Right lobe of liver (tissue), 6 donors: ENCODE results near the gene KRT71. TPM values are rescaled to one million over a fixed set of nuclear protein-coding genes. Genes with fewer than 3 reads are reported as not detected.

Experiments
- ATAC-seq, 4 donors: fragments of 200-7000 bp; cut with Tn5 transposase; one replicate each; pipeline ENCODE4 v1.9.1; 2020; ENCODE audit warnings: mild to moderate bottlenecking in 4 of 4, moderate library complexity in 4 of 4
- DNase-seq, 3 donors: peaks; one replicate each; pipeline ENCODE4 v3.0.0-alpha.2; 2020
- H3K27ac ChIP-seq, 3 donors: fragments of 200-600 bp; one replicate each; pipeline ENCODE4 v1.8.0; 2022
- H3K27me3 ChIP-seq, 2 donors: fragments of 200-600 bp; one replicate each; pipeline ENCODE4 v1.8.0; 2022
- H3K36me3 ChIP-seq, 4 donors: fragments of 200-600 bp; sonication (generic) in 1 of 4; one replicate each; pipeline versions ENCODE4 v1.5.1 to v1.8.0; 2017 to 2022; ENCODE audit warnings: control low read depth in 1 of 4
- H3K4me1 ChIP-seq, 4 donors: fragments of 200-600 bp; sonication (generic) in 1 of 4; one replicate each; pipeline versions ENCODE4 v1.5.1 to v1.8.0; 2017 to 2022; ENCODE audit warnings: control low read depth in 1 of 4
- H3K4me3 ChIP-seq, 3 donors: fragments of 200-600 bp; one replicate each; pipeline ENCODE4 v1.8.0; 2022
- H3K9me3 ChIP-seq, 4 donors: fragments of 200-600 bp; sonication (generic) in 1 of 4; one replicate each; pipeline versions ENCODE4 v1.5.1 to v1.8.0; 2017 to 2022; ENCODE audit warnings: control low read depth in 1 of 4
- POLR2A ChIP-seq: fragments of 450-650 bp; IDR thresholded peaks from one replicate; pipeline ENCODE4 v1.6.1; 2017; ENCODE audit warnings: antibody characterized with exemption, mild to moderate bottlenecking
- WGBS: methylation state at CpG from one replicate; pipeline ENCODE4 v1.1.6; 2018; ENCODE audit warnings: low coverage, low lambda C conversion rate; ENCODE audit not compliant: insufficient coverage; ENCODE audit errors: missing lambda C conversion rate; 5-methylcytosine and 5-hydroxymethylcytosine counted together
- intact Hi-C, 2 donors: fragments of 100-400 bp; cut with DNase I; formaldehyde crosslinking; loops; one replicate each; pipeline versions ENCODE4 v1.11.2 to v1.14.1; 2022
- total RNA-seq, 6 experiments: library from RNA; depleted of rRNA in 2 of 6; stranded (reverse); fragments of >200 nt in 2 of 6; fragmentation: NEBNext Ultra II Directional in 3 of 6; extraction: Animal tissue kit (Norgen Biotek cat#: 25700) in 3 of 6; gene quantifications; one replicate each; pipeline versions ENCODE4 v1.1.0 to v1.2.4, GENCODE V29; 2016 to 2023
- TF ChIP-seq, protein P1 (sequence below), 4 donors: fragments of 200-600 bp in 3 of 4; fragments of 450-650 bp in 1 of 4; IDR thresholded peaks; one replicate each; pipeline versions ENCODE4 v1.5.1 to v1.8.0; 2016 to 2022; ENCODE audit warnings: antibody characterized with exemption in 4 of 4, mild to moderate bottlenecking in 2 of 4
- donor health status: DM: no; HTN: yes; CAD: no.
- donor health status: DM: no; HTN: no; CAD: no.
- donor health status: DM: no; HTN: no; CAD: no.
- donor health status: DM: no; HTN: yes; CAD: no.
- donor health status: DM: no; HTN: yes; CAD: no.

KRT71 gene
- total RNA-seq, 6 experiments from 2014 or later: not detected

DNA sequence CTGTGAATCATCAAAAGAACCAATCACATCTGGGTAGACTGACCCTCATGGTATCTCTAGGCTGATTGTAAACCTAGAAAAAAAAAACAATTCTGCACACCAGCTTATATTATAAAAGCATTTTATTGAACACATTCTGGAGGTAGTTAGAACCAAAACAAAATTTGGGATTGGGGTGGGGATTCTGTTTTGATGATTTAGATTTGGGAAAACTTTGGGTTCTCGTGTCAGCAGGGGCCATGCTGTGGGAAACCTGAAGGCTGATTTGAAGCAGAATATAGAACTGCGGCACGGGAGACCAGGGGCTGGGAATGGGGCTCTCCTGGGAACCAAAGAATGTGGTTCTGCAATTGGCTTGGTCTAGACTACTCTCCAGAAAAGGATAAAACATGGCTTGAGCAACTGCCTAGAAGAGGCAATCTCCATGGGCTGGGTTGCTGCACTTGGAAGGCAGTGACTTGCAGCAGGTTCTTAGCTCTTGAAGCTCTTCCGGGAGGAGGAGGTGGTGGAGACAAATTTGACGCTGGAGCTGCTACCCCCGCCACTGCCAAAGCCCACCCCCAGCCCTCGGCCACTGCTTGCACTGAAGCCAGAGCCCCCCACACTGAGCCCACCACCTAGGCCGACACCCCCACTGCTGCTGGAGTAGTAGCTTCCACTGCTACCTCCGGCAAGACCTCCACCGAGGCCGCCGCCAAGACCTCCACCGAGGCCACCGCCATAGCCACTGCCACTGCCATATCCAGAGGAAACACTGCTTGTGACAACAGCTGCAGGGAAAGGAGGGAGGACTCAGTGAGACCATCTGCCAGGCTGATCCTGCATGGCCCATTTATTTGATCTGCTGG lies 38.2 kb downstream of the KRT71 start:
- H3K4me1 ChIP-seq: no peaks in the 10 kb centered on the region
- DNase-seq (no peak), ATAC-seq (no peak)
- H3K27ac ChIP-seq: no peak overlapping the region
- no peak overlapping the region for H3K4me3 ChIP-seq
- no peaks in the 10 kb centered on the region for H3K9me3 ChIP-seq
- no peaks in the 10 kb centered on the region for H3K27me3 ChIP-seq
- TF ChIP-seq, protein P1, sequence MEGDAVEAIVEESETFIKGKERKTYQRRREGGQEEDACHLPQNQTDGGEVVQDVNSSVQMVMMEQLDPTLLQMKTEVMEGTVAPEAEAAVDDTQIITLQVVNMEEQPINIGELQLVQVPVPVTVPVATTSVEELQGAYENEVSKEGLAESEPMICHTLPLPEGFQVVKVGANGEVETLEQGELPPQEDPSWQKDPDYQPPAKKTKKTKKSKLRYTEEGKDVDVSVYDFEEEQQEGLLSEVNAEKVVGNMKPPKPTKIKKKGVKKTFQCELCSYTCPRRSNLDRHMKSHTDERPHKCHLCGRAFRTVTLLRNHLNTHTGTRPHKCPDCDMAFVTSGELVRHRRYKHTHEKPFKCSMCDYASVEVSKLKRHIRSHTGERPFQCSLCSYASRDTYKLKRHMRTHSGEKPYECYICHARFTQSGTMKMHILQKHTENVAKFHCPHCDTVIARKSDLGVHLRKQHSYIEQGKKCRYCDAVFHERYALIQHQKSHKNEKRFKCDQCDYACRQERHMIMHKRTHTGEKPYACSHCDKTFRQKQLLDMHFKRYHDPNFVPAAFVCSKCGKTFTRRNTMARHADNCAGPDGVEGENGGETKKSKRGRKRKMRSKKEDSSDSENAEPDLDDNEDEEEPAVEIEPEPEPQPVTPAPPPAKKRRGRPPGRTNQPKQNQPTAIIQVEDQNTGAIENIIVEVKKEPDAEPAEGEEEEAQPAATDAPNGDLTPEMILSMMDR (IDR thresholded peaks at IDR 0.05): no peak
- no peak for TF ChIP-seq POLR2A
- 89% methylated on average over 5 of the region's 14 CpGs for WGBS
- intact Hi-C loops: no loop called here
- no peaks in the 10 kb centered on the region for H3K36me3 ChIP-seq

DNA sequence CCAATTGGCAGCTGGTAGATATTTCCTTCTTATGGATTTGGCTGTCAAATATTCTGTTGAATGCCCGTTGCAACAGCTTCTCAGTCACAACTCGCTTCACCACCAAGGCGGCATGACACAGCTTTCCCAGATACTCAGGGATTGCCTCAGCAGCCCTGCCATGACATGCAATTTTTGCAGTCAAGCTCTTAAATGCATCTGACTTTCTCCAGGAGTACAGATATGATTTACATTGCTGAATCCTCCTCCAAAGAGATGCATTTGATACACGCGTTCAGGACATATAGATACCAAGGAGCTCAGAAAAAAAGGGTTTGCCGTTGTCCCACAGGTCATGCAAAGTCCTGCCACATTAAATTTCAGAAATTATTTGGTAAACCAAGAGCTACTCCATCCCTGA lies 39.2 kb downstream of the KRT71 start:
- ATAC-seq (no peak), DNase-seq (no peak)
- H3K27ac ChIP-seq: no peak overlapping the region
- H3K9me3 ChIP-seq: no peaks in the 10 kb centered on the region
- no peaks in the 10 kb centered on the region for H3K36me3 ChIP-seq
- H3K27me3 ChIP-seq: no peaks in the 10 kb centered on the region
- intact Hi-C loops: no loop called here
- no peak overlapping the region for H3K4me3 ChIP-seq
- WGBS: 63% methylated on average over 6 of the region's 6 CpGs
- TF ChIP-seq, protein P1 (IDR thresholded peaks at IDR 0.05): no peak
- TF ChIP-seq POLR2A: no peak
- H3K4me1 ChIP-seq: no peaks in the 10 kb centered on the region

DNA sequence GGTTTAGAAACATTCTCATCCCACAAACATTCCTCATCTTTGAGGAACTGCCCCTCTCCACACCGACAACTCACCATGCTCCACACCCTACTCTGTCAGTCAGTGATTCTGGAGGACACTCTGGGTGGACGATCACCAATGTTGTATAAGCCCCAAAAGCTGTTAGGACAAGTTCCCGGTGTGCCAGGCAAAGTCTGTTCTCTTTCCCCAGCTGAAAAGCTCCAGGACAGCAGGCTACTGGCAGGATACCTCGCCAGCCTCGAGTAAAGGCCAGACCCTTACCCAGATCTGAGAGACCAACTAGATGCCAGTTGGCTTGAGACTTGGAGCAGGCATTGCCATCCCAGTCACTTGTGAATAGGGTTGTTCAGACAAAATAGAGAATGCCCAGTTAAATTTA lies 44.7 kb downstream of the KRT71 start:
- no peak for ATAC-seq
- no peak for DNase-seq
- H3K27me3 ChIP-seq: no peaks in the 10 kb centered on the region
- H3K9me3 ChIP-seq: no peaks in the 10 kb centered on the region
- no peak overlapping the region for H3K27ac ChIP-seq
- WGBS: 49% methylated on average over 5 of the region's 5 CpGs
- H3K4me3 ChIP-seq: no peak overlapping the region
- intact Hi-C loops: no loop called here
- H3K4me1 ChIP-seq: no peaks in the 10 kb centered on the region
- no peaks in the 10 kb centered on the region for H3K36me3 ChIP-seq
- TF ChIP-seq, protein P1 (IDR thresholded peaks at IDR 0.05): no peak
- no peak for TF ChIP-seq POLR2A

DNA sequence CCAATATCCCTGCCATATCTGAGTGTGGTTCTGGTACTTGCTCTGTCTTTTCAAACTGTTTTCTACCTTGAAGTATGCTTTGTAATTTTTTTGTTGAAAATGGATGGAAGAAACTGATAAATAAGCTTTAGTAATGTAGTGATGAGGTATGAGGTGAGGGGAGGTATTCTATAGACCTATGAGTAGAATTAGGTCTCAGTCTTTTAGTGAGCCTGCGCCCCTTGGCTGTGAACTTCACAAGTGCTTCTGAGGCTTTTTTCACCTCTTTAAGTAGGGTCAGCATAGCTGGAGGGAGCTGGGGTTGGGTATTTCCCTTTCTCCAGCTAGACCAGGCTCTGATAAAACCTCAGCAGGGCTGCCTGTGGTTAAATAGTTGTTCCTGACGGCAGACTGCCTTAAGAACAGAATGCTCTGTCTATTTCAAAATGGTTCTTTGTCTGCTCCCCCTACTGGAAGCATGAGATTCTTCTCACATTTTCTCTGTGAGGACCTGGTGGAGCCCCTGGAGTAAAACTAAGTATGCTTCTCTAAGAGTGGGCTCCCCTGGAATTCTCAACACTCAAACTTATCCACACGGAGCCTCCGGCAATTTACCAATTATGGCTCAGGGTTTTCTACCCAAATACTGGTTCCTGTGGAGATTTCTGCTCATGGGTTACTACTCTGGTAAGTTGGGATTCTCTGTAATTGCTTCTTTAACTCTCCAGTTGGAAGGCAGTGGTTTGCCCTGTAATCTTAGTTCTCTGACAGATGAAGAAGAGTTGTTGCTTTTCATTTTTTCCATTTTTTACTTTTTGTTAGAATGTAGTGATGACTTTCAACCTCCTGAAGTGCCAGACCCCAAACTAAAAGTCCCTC lies 45.9 kb downstream of the KRT71 start:
- Histone ChIP-seq H3K9me3 (no peaks in the 10 kb centered on the region), H3K27me3 (no peaks in the 10 kb centered on the region), H3K4me3 (no peak overlapping the region), H3K36me3 (no peaks in the 10 kb centered on the region), H3K4me1 (no peaks in the 10 kb centered on the region), H3K27ac (no peak overlapping the region)
- WGBS: 30% methylated on average over 3 of the region's 4 CpGs
- no peak for TF ChIP-seq POLR2A
- TF ChIP-seq, protein P1 (IDR thresholded peaks at IDR 0.05): peak; percentile 47 to 60 (median 52)
- no peak for DNase-seq
- peak; percentile 62 to 77 (median 70) for ATAC-seq
- intact Hi-C loops: no loop called here
